Esophagus squamous epithelium (tissue), 4 donors: ENCODE results near the gene GABRB1.

Experiments used
- POLR2A ChIP-seq, 4 donors: fragments of 450-650 bp; IDR thresholded peaks; one replicate each; pipeline ENCODE4 v1.6.1; 2017; ENCODE audit warnings: antibody characterized with exemption in 4 of 4, mild to moderate bottlenecking in 4 of 4, moderate library complexity in 3 of 4
- TF ChIP-seq, protein P1 (sequence below), 6 experiments: fragments of 450-650 bp in 4 of 6; fragments of 200-600 bp in 2 of 6; sonication (generic) in 2 of 6; IDR thresholded peaks; one replicate each; pipeline ENCODE4 v1.5.1; 2016 to 2019; ENCODE audit warnings: antibody characterized with exemption in 6 of 6, mild to moderate bottlenecking in 4 of 6, moderate library complexity in 4 of 6

DNA sequence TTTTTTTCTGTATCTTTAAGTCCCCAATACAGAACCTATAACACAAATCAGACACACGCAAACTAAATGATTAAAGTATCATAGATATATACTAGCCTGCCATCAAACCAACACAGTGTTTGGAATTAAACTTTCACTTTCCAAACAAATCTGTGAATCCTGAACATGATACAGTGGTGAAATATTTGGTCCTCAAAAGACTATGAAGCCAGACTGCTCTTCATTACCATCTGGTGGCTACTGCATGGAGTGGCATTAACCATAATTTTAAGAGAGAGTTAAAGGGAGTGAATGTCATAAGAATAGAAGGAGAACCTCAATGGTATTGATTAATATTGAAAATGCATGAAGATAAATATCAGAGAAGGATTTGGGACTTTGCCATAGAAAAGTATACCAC lies 28.8 kb upstream of the GABRB1 start:
- TF ChIP-seq, protein P1, sequence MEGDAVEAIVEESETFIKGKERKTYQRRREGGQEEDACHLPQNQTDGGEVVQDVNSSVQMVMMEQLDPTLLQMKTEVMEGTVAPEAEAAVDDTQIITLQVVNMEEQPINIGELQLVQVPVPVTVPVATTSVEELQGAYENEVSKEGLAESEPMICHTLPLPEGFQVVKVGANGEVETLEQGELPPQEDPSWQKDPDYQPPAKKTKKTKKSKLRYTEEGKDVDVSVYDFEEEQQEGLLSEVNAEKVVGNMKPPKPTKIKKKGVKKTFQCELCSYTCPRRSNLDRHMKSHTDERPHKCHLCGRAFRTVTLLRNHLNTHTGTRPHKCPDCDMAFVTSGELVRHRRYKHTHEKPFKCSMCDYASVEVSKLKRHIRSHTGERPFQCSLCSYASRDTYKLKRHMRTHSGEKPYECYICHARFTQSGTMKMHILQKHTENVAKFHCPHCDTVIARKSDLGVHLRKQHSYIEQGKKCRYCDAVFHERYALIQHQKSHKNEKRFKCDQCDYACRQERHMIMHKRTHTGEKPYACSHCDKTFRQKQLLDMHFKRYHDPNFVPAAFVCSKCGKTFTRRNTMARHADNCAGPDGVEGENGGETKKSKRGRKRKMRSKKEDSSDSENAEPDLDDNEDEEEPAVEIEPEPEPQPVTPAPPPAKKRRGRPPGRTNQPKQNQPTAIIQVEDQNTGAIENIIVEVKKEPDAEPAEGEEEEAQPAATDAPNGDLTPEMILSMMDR (IDR thresholded peaks at IDR 0.05), result peak in 1 of 6 experiments; percentile 33
- no peak for TF ChIP-seq POLR2A (IDR thresholded peaks at IDR 0.05)
